HG03571 (cell line): Measurements from ENCODE around the gene AFDN.

ENCODE experiments used
- ATAC-seq: cut with Tn5 transposase; IDR thresholded peaks from one replicate; pipeline ENCODE4 v1.9.1; 2021; ENCODE audit not compliant: unreplicated experiment

The AFDN gene

GRCh38 chr6:167976708-167977107, 150.0 kb downstream of the AFDN start:
- no peak for ATAC-seq

DNA sequence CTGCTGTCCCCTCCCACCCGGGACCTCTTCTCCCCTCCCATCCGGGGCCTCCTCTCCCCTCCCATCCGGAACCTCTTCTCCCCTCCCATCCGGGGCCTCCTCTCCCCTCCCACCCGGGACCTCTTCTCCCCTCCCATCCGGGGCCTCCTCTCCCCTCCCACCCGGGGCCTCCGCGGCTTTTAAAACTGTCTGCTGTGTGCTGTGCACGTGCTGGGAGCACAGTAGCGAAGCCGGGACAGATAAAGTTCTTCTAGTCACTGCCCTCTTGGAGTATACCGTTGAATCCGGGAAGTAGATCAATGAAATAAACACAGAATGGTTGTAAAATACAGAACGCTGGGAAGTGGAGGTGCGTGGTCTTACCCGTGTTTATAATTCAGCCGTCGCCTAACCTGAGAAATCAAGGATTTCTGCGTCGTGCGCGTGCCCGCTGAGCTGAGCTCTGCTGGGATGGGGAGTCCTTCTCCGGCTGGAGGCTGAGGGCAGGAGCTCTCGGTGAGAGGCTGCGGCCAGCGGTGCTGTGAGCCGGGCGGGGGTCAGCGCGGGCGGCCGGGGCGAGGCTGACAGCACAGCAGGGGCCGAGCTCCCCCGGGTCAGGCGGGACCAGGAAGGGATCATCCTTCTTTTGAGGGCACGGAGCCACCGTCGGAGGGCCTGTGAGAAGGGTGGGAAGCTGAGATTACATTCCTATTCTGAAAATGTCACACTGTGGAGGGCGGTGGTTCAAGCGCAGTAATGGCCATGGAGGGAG, 151.2 kb downstream of the AFDN start:
- no peak for ATAC-seq

GRCh38 chr6:167978607-167979006, 151.9 kb downstream of the AFDN start:
- ATAC-seq: no peak

GRCh38 chr6:167979436-167980139, 152.9 kb downstream of the AFDN start:
- no peak for ATAC-seq

GRCh38 chr6:167980911-167981580, 154.3 kb downstream of the AFDN start:
- no peak for ATAC-seq

- ATAC-seq: no peak
Measured at GRCh38 chr6:167981916-167982462, 155.3 kb downstream of the AFDN start.

GRCh38 chr6:167984144-167984719, 157.5 kb downstream of the AFDN start:
- ATAC-seq: no peak

- no peak for ATAC-seq
Measured at GRCh38 chr6:167984876-167985604, 158.3 kb downstream of the AFDN start.

GRCh38 chr6:167985911-167986595, 159.3 kb downstream of the AFDN start:
- no peak for ATAC-seq

- ATAC-seq: no peak
Measured at GRCh38 chr6:167987396-167988153, 160.9 kb downstream of the AFDN start.

DNA sequence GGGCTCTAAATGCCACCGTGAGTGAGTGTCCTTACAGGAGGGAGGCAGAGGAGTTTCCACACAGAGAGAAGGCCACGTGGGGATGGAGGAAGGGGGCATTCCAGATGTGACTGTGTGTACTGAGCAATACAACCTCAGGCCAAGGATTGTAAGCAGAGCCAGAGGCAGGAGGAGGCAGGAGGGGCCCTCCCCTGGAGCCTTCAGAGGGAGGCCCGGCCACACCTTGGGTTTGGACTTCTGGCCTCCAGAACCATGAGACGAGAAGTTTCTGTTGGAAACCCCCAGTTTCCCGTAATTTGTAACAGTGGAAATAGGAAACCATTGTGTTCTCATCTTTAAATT, 161.4 kb downstream of the AFDN start:
- ATAC-seq: no peak

DNA sequence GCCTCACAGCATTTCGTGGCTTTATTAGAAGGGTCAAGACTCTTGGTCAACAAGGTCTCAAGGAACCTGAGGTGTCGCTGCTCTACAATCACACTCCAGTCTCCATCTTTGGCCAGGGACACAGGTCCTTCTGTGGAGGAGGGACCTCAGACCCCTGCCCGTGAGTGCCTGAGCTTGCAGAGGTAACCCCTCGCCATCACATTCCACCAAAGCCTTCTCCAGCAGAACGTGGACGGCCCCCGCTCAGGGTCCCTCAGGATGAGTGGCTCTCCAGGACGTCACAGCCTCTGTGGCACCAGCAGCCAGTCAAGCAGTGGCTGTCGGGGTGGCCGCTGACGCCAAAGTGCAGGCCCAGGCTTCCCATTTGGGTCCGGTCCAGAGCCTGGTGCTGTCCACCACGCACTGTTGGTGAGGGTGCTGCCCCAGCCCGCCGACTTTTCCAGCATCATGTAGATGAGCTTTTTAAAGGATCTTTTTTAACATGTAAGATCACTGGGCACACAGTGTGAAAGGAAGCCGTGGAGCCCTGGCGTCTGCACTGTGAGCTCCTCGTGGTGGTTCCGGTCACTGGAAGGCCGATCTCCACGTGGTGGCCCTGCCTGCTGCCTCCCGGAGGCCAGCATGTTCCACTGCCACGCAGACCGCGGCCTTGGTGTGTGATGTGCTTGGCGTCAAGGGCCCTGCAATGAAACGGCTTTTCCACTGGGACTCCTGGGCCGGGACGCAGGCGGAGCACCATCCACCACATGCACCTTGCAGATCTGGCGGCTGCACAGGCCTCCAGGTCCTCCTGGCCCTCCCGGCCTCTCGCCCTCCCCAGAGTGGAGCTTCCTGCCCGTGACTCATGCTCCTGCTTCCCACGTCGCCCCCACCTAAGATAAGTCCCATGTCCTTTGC, 162.5 kb downstream of the AFDN start:
- no peak for ATAC-seq

DNA sequence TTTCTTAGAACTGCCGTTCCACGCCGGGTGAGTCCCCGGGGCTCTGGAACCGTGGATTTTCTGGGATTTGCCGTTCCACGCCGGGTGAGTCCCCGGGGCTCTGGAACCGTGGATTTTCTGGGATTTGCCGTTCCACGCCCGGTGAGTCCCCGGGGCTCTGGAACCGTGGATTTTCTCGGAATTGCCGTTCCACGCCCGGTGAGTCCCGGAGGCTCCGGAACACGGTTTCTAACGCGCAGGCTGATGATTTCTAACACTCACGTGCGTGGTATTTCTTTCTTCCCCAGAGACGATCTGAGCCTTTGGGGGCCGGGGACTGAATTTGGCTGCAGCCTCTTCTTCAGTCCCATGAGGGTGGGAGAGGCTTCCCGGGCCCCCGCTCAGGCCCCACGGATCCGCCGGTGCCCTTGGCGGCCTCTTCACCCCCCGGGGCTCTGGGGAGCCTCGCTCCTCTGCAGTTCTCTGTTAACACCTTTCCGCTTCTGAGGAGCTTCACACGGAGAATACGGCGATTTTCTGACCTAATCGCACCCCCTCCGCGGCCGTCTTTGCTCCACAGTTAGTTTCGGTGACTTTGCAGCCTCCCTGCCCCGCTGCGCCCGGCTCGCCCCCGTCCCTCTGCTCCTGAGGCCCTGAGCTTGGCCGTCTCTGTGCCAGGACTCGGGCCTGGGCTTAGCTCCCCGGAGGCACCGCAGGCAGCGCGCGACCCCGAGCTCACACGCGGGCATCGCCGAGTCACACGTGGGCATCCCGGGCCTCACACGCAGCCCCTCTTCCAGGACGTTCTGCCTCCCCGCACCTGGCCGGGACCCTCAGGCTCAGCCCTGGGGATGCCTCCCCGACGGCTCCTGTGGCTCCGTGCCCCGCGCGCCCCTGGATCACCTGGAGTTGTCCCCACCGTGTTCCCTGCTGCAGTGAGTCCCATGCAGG, 163.6 kb downstream of the AFDN start:
- ATAC-seq: no peak

DNA sequence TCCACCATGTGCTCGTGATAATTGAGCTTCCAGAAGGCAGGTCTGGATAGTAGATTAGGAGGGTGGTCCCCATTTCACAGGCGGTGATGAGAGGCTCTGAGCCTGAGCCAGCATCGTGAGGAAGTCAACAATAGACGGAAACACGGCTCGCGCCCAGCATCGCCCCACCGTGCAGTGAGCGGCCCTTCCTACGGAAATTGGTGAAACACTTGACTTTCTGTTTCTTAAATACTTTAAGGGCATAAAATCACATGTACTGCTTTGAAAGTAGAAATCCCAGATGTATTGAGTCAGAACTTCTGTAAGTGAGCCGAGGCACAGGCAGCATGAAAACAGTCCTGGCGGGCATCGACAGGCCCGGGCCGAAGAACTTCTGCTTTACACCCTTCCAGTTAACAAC, 166.5 kb downstream of the AFDN start:
- ATAC-seq: no peak

DNA sequence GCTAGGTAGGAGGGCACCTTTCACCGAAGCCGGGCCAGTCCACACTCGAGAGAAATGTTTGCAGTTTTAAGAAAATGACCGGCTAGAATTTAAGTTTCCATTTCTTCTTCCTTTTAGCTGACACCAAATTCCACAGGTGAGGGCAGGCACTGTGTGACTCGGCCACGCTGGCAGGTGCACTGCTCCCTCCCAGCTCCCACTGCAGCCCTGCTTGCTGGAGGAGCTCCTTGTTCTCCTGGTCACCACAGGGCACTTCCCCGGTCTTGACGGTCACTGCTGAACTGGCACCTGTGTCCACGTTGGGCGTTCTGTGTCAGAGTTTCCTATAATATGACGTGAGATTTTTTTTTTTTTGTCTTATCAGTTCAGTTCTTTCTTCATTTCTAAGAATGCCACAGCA, 167.1 kb downstream of the AFDN start:
- no peak for ATAC-seq

DNA sequence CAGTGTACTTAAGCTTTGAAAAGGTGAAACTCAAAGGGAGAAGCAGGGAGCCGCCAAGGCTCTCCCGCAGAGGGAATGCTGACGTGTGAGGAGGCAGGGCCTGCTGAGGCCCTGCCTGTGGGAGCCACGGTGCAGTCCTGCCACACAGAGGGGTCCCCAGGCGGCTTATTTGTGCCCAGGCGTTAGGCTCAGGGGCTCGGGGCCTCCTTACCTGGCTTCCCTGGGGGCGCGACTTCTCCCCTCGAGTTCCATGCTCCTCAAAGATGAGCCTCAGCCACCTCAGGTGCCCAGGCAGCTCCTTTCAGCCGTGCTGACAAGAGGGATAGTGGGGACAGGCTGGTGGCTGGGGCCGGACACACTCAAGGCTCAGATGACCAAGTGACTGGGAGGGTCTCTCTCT, 168.6 kb downstream of the AFDN start:
- ATAC-seq: no peak

- ATAC-seq: no peak
Measured at GRCh38 chr6:167995731-167996151, 169.0 kb downstream of the AFDN start.
